ENCODE data around the gene ADRB2. TPM values are rescaled to one million over a fixed set of nuclear protein-coding genes. Genes with fewer than 3 reads are reported as not detected.

The ADRB2 gene
- under 1 TPM; 0.21 to 0.40 (median 0.30) TPM for polyA plus RNA-seq (ENCODE audit: insufficient read length in 3 of 3)
- long read RNA-seq, donor 1: 0 reads
- long read RNA-seq, donor 2, partial matches to known transcripts: 0 of 1 reads
- long read RNA-seq, donor 2, other reads (novel, unspliced or antisense): 0 of 1 reads
- long read RNA-seq, donor 3: 0 reads
- long read RNA-seq, donor 4, partial matches to known transcripts: 0 of 2 reads
- long read RNA-seq, donor 4, other reads (novel, unspliced or antisense): 0 of 2 reads
- long read RNA-seq, donor 5: 0 reads
- long read RNA-seq, donor 6: 0 reads
- long read RNA-seq, donor 7, partial matches to known transcripts: 0 of 1 reads
- long read RNA-seq, donor 7, other reads (novel, unspliced or antisense): 0 of 1 reads
- long read RNA-seq, donor 8, partial matches to known transcripts: 0 of 3 reads
- long read RNA-seq, donor 8, other reads (novel, unspliced or antisense): 0 of 3 reads
- long read RNA-seq, donor 9: 0 reads
- long read RNA-seq, donor 10: 0 reads
- long read RNA-seq, donor 11, partial matches to known transcripts: 0 of 1 reads
- long read RNA-seq, donor 11, other reads (novel, unspliced or antisense): 0 of 1 reads
- long read RNA-seq, donor 12: 0 reads
- long read RNA-seq, donor 13, partial matches to known transcripts: 0 of 1 reads
- long read RNA-seq, donor 13, other reads (novel, unspliced or antisense): 0 of 1 reads
- long read RNA-seq, donor 14: 0 reads
- long read RNA-seq, donor 15, partial matches to known transcripts: 0 of 1 reads
- long read RNA-seq, donor 15, other reads (novel, unspliced or antisense): 0 of 1 reads
- long read RNA-seq, donor 16, partial matches to known transcripts: 0 of 1 reads
- long read RNA-seq, donor 16, other reads (novel, unspliced or antisense): 0 of 1 reads

GRCh38 chr5:148826053-148826738, at the start of gene ADRB2:
Gene ADRB2, plus strand, starts transcription at chr5:148826611. Its CDS starts 221 bp downstream, at chr5:148826832.
- DNase-seq: peak; percentile 89

- no peak for DNase-seq
These were observed 49.6 kb upstream of the ADRB2 start for GRCh38 chr5:148776780-148777179.

GRCh38 chr5:148778882-148779281, 47.5 kb upstream of the ADRB2 start:
- DNase-seq: no peak

- DNase-seq: no peak
These were observed 45.7 kb upstream of the ADRB2 start for GRCh38 chr5:148780711-148781110.

- no peak for DNase-seq
These were observed 44.6 kb upstream of the ADRB2 start for GRCh38 chr5:148781766-148782165.

- no peak for DNase-seq
These were observed 41.2 kb upstream of the ADRB2 start for GRCh38 chr5:148785223-148785622.

- DNase-seq: no peak
These were observed 40.0 kb upstream of the ADRB2 start for GRCh38 chr5:148786456-148786855.

- DNase-seq: no peak
These were observed 37.8 kb upstream of the ADRB2 start for GRCh38 chr5:148788636-148789035.

GRCh38 chr5:148790545-148791333, 35.7 kb upstream of the ADRB2 start:
- DNase-seq: no peak

GRCh38 chr5:148791334-148791667, 35.1 kb upstream of the ADRB2 start:
- DNase-seq: no peak

- DNase-seq: no peak
These were observed 34.7 kb upstream of the ADRB2 start for GRCh38 chr5:148791696-148792095.

- DNase-seq: no peak
These were observed 33.7 kb upstream of the ADRB2 start for GRCh38 chr5:148792744-148793143.

GRCh38 chr5:148793261-148793660, 33.1 kb upstream of the ADRB2 start:
- no peak for DNase-seq

- DNase-seq: no peak
These were observed 32.1 kb upstream of the ADRB2 start for GRCh38 chr5:148794275-148794674.

GRCh38 chr5:148794729-148795561, 31.5 kb upstream of the ADRB2 start:
- no peak for DNase-seq

- DNase-seq: no peak
These were observed 29.5 kb upstream of the ADRB2 start for GRCh38 chr5:148796936-148797335.

GRCh38 chr5:148798786-148799185, 27.6 kb upstream of the ADRB2 start:
- DNase-seq: no peak

- DNase-seq: no peak
These were observed 26.5 kb upstream of the ADRB2 start for GRCh38 chr5:148799737-148800527.

GRCh38 chr5:148801682-148802276, 24.6 kb upstream of the ADRB2 start:
- DNase-seq: no peak
